ENCODE measurements around the gene RTN1.

DNA sequence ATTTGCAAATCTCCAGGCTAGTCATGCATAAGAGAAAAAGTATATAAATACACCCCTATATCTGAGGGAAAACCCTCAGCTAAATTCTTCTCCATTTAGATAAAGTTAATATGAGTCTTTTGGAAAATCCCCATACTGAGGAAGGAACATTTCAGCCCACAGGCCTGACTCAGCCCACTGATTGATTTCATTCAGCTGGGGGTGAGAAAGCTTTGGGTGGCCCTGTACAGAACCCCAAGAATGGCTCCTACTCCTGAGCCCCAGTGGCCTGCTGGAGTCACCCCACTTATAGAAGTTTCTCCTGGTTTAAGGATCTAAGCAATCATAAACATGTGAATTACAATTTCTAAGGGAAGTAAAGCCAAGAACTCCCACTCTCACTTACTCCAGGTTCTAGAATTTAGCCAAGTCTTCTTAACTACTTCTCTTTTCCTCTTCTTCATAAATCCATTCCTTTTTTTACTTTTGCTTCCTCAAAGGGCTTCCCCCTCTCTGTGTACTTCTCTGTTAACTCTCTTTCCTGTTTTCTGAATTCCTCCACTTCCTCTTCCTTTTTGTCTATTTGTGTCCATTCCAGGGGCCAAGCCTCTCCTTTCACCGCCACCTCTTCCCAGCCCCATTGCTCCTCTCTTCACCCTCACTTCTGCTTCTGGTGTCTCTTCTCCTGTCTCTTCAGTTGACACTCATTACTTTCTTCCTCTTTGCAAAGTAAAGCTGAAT, 21.0 kb downstream of the RTN1 start:
- TF ChIP-seq, protein P1, sequence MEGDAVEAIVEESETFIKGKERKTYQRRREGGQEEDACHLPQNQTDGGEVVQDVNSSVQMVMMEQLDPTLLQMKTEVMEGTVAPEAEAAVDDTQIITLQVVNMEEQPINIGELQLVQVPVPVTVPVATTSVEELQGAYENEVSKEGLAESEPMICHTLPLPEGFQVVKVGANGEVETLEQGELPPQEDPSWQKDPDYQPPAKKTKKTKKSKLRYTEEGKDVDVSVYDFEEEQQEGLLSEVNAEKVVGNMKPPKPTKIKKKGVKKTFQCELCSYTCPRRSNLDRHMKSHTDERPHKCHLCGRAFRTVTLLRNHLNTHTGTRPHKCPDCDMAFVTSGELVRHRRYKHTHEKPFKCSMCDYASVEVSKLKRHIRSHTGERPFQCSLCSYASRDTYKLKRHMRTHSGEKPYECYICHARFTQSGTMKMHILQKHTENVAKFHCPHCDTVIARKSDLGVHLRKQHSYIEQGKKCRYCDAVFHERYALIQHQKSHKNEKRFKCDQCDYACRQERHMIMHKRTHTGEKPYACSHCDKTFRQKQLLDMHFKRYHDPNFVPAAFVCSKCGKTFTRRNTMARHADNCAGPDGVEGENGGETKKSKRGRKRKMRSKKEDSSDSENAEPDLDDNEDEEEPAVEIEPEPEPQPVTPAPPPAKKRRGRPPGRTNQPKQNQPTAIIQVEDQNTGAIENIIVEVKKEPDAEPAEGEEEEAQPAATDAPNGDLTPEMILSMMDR (IDR thresholded peaks at IDR 0.05; ENCODE audit: poor library complexity) = no peak
- no peak for TF ChIP-seq EZH2phosphoT487 (IDR thresholded peaks at IDR 0.05; ENCODE audit: low read depth, severe bottlenecking, unreplicated experiment)
